K562 (cell line): ENCODE measurements around the gene IGF2BP1. TPM values are rescaled to one million over a fixed set of nuclear protein-coding genes. Genes with fewer than 3 reads are reported as not detected.

Experiments used
- CHAMP1 ChIP-seq: fragments of 450-650 bp; IDR thresholded peaks from 2 replicates; pipeline ENCODE4 v1.6.1; 2016; ENCODE audit warnings: mild to moderate bottlenecking
- E2F6 ChIP-seq, 2 experiments: IDR thresholded peaks; 2 replicates each; pipeline ENCODE4 v1.6.1; 2011; ENCODE audit warnings: borderline replicate concordance in 1 of 2, control low read depth in 1 of 2, low read depth in 1 of 2, low read length in 1 of 2, mild to moderate bottlenecking in 1 of 2, mixed read lengths in 1 of 2, moderate library complexity in 1 of 2; ENCODE audit not compliant: insufficient read depth in 1 of 2, insufficient read length in 1 of 2, poor library complexity in 1 of 2, severe bottlenecking in 1 of 2; ENCODE audit errors: extremely low read depth in 1 of 2
- HNRNPUL1 ChIP-seq: fragments of 200-400 bp; formaldehyde crosslinking; IDR thresholded peaks from 2 replicates; pipeline ENCODE4 v1.6.1; 2017; ENCODE audit warnings: low read length
- ZC3H11A ChIP-seq: IDR thresholded peaks from 2 replicates; pipeline ENCODE4 v1.6.1; 2012; ENCODE audit warnings: low read depth, low read length, improper control_type of control experiment
- ZNF407 ChIP-seq: fragments of 450-650 bp; IDR thresholded peaks from 2 replicates; pipeline ENCODE4 v1.6.1; 2016; ENCODE audit warnings: low read depth
- polyA plus RNA-seq, 8 experiments: library from polyadenylated mRNA; depleted of rRNA in 4 of 8; stranded (reverse) in 5 of 8; unstranded in 3 of 8; fragments of >200 nt; fragmentation: Nextera tagmentation in 2 of 8; fragmentation: Illumina TruSeq in 1 of 8; extraction: Ambion mirVana in 2 of 8; extraction: Trizol in 1 of 8; gene quantifications; 2 replicates each; pipeline versions ENCODE4 v1.2.1 to v1.2.3, GENCODE V29; 2011 to 2014; ENCODE audit warnings: inconsistent platforms in 1 of 8, missing spikeins in 1 of 8
- total RNA-seq, 7 experiments: library from RNA; depleted of rRNA in 6 of 7; stranded (reverse); fragments of >200 nt in 6 of 7; fragmentation: Illumina TruSeq in 2 of 7; extraction: Trizol in 2 of 7; gene quantifications; 2 replicates each; pipeline versions ENCODE4 v1.2.1 to v1.2.3, GENCODE V29; 2011 to 2021; ENCODE audit warnings: low replicate concordance in 1 of 7
- TF ChIP-seq, protein P1 (sequence below): fragments of 450-650 bp; IDR thresholded peaks from 2 replicates; pipeline ENCODE4 v1.6.1; 2017; ENCODE audit warnings: antibody characterized with exemption, mild to moderate bottlenecking
- TF ChIP-seq, protein P2 (sequence below): fragments of 250-450 bp; sonication (Bioruptor Pico); IDR thresholded peaks from 2 replicates; pipeline ENCODE4 v1.5.0; 2021
- TF ChIP-seq, protein P3 (sequence below): sonication (generic); formaldehyde crosslinking; IDR thresholded peaks from 2 replicates; pipeline ENCODE4 v1.8.0; 2022; ENCODE audit warnings: missing genetic modification reagents, mild to moderate bottlenecking, moderate library complexity, borderline replicate concordance

The IGF2BP1 gene
- total and polyA plus RNA-seq, 9 of the 15 experiments (the other 6 are each of a cell fraction or from before 2014, with no cell fraction given): 13.0 to 318 (median 53.6) TPM

DNA sequence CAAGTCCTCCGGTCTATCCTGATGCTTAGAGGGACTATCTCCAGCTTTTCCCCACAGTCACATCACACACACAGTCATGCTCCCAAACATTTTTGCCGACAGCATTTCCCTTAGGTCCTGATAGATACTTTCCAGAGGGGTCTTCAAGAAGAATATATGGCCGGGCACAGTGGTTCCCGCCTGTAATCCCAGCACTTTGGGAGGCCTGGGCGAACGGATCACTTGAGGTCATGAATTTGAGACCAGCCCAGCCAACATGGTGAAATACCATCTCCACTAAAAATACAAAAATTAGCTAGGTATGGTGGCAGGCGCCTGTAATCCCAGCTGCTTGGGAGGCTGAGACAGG, 24.5 kb upstream of the IGF2BP1 start (continued):
- TF ChIP-seq ZC3H11A (no peak), E2F6 (IDR thresholded peaks at IDR 0.05; ENCODE audit: borderline replicate concordance in 1 of 2, extremely low read depth in 1 of 2, insufficient read depth in 1 of 2, insufficient read length in 1 of 2, low read depth in 1 of 2, low read length in 1 of 2, poor library complexity in 1 of 2, severe bottlenecking in 1 of 2) (no peak), CHAMP1 (no peak), HNRNPUL1 (no peak), ZNF407 (no peak)
- TF ChIP-seq, protein P1, sequence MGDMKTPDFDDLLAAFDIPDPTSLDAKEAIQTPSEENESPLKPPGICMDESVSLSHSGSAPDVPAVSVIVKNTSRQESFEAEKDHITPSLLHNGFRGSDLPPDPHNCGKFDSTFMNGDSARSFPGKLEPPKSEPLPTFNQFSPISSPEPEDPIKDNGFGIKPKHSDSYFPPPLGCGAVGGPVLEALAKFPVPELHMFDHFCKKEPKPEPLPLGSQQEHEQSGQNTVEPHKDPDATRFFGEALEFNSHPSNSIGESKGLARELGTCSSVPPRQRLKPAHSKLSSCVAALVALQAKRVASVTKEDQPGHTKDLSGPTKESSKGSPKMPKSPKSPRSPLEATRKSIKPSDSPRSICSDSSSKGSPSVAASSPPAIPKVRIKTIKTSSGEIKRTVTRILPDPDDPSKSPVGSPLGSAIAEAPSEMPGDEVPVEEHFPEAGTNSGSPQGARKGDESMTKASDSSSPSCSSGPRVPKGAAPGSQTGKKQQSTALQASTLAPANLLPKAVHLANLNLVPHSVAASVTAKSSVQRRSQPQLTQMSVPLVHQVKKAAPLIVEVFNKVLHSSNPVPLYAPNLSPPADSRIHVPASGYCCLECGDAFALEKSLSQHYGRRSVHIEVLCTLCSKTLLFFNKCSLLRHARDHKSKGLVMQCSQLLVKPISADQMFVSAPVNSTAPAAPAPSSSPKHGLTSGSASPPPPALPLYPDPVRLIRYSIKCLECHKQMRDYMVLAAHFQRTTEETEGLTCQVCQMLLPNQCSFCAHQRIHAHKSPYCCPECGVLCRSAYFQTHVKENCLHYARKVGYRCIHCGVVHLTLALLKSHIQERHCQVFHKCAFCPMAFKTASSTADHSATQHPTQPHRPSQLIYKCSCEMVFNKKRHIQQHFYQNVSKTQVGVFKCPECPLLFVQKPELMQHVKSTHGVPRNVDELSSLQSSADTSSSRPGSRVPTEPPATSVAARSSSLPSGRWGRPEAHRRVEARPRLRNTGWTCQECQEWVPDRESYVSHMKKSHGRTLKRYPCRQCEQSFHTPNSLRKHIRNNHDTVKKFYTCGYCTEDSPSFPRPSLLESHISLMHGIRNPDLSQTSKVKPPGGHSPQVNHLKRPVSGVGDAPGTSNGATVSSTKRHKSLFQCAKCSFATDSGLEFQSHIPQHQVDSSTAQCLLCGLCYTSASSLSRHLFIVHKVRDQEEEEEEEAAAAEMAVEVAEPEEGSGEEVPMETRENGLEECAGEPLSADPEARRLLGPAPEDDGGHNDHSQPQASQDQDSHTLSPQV: 0 out of 2 replicates have a peak, but pooled peaks have one; percentile 4
- TF ChIP-seq, protein P2, sequence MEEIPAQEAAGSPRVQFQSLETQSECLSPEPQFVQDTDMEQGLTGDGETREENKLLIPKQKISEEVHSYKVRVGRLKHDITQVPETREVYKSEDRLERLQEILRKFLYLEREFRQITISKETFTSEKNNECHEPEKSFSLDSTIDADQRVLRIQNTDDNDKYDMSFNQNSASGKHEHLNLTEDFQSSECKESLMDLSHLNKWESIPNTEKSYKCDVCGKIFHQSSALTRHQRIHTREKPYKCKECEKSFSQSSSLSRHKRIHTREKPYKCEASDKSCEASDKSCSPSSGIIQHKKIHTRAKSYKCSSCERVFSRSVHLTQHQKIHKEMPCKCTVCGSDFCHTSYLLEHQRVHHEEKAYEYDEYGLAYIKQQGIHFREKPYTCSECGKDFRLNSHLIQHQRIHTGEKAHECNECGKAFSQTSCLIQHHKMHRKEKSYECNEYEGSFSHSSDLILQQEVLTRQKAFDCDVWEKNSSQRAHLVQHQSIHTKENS (CRISPR knock-in tag): no peak
- TF ChIP-seq, protein P3, sequence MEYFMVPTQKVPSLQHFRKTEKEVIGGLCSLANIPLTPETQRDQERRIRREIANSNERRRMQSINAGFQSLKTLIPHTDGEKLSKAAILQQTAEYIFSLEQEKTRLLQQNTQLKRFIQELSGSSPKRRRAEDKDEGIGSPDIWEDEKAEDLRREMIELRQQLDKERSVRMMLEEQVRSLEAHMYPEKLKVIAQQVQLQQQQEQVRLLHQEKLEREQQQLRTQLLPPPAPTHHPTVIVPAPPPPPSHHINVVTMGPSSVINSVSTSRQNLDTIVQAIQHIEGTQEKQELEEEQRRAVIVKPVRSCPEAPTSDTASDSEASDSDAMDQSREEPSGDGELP: peak; percentile 40; the same call in 1 of the 2 replicates
